ENCODE data around the gene PSME2. TPM values are rescaled to one million over a fixed set of nuclear protein-coding genes. Genes with fewer than 3 reads are reported as not detected.

Gene PSME2
- total and polyA plus RNA-seq, 2 of the 13 experiments (the other 11 are each of a cell fraction or from before 2014, with no cell fraction given), result 332 to 716 TPM

GRCh38 chr14:24138396-24139271 lies 7.8 kb downstream of the PSME2 start (continued):
- TF ChIP-seq MAZ (IDR thresholded peaks at IDR 0.05; ENCODE audit: borderline replicate concordance, low read depth, low read length), result no peak
- no peak for TF ChIP-seq MAZ (CRISPR knock-in tag; IDR thresholded peaks at IDR 0.05; ENCODE audit: low read depth)
- no peak for TF ChIP-seq RELA (CRISPR knock-in tag; IDR thresholded peaks at IDR 0.05)
- peak; percentile 57; the same call in 1 of the 2 replicates for TF ChIP-seq ZGPAT (CRISPR knock-in tag; IDR thresholded peaks at IDR 0.05)
- no peak; the same call in 1 of the 2 replicates for TF ChIP-seq ZNF792 (CRISPR knock-in tag; IDR thresholded peaks at IDR 0.05)
- TF ChIP-seq FOXJ3 (CRISPR knock-in tag; IDR thresholded peaks at IDR 0.05; ENCODE audit: borderline replicate concordance), result no peak
- no peak for TF ChIP-seq ZZZ3 (CRISPR knock-in tag; IDR thresholded peaks at IDR 0.05; ENCODE audit: borderline replicate concordance)
- TF ChIP-seq CHCHD3 (CRISPR knock-in tag; IDR thresholded peaks at IDR 0.05), result no peak
- no peak for TF ChIP-seq CBFB (CRISPR knock-in tag; IDR thresholded peaks at IDR 0.05)
- no peak for TF ChIP-seq MZF1 (CRISPR knock-in tag; IDR thresholded peaks at IDR 0.05; ENCODE audit: borderline replicate concordance)
- TF ChIP-seq TEAD3 (CRISPR knock-in tag; optimal IDR thresholded peaks at IDR 0.05; ENCODE audit: borderline replicate concordance), result peak; percentile 24
- no peak for TF ChIP-seq ZSCAN5A (CRISPR knock-in tag; IDR thresholded peaks at IDR 0.05; ENCODE audit: borderline replicate concordance)
- TF ChIP-seq SOX6 (IDR thresholded peaks at IDR 0.05), result no peak
- no peak for TF ChIP-seq SOX6 (CRISPR knock-in tag; IDR thresholded peaks at IDR 0.05)
- TF ChIP-seq ZNF556 (CRISPR knock-in tag; IDR thresholded peaks at IDR 0.05; ENCODE audit: borderline replicate concordance), result no peak
- no peak for TF ChIP-seq DZIP1 (CRISPR knock-in tag; IDR thresholded peaks at IDR 0.05)
- TF ChIP-seq CEBPG (CRISPR knock-in tag; IDR thresholded peaks at IDR 0.05), result no peak
- no peak for TF ChIP-seq REL (CRISPR knock-in tag; conservative IDR thresholded peaks at IDR 0.05)
- no peak for TF ChIP-seq HNF4G (IDR thresholded peaks at IDR 0.05; ENCODE audit: borderline replicate concordance, low read depth, low read length)
- TF ChIP-seq HNF4G (CRISPR knock-in tag; IDR thresholded peaks at IDR 0.05; ENCODE audit: borderline replicate concordance, low read depth), result no peak
- TF ChIP-seq REST (IDR thresholded peaks at IDR 0.05; ENCODE audit: borderline replicate concordance in 1 of 2, low read depth in 1 of 2, low read length in 2 of 2), result no peak
